Fibroblast of gingiva (primary cell): ENCODE measurements around the gene MAP3K7CL.
"Not testable (repeated sequence)": the region's sequence is repeated elsewhere in the genome, so short reads cannot be mapped to it uniquely, and the experiment has no call there.

Experiments
- DNase-seq: peaks from one replicate; pipeline ENCODE4 v3.0.0-alpha.2; 2011; ENCODE audit warnings: low read depth

Gene MAP3K7CL

DNA sequence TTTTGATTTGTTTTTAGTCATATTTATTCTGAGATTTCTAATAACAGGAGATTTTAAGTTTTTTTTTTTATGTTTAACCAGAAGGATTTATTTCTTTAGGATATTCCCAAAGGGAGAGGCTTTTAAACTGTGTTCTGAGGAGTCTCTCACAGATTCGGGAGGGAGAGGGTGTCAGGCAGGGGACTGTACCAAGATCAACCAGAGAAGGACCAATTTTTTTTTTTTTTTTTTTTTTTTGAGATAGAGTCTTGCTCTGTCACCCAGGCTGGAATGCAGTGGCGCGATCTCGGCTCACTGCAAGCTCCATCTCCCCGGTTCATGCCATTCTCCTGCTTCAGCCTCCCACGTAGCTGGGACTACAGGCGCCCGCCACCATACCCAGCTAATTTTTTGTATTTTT, 37.0 kb downstream of the MAP3K7CL start:
- DNase-seq, result not testable (repeated sequence)

DNA sequence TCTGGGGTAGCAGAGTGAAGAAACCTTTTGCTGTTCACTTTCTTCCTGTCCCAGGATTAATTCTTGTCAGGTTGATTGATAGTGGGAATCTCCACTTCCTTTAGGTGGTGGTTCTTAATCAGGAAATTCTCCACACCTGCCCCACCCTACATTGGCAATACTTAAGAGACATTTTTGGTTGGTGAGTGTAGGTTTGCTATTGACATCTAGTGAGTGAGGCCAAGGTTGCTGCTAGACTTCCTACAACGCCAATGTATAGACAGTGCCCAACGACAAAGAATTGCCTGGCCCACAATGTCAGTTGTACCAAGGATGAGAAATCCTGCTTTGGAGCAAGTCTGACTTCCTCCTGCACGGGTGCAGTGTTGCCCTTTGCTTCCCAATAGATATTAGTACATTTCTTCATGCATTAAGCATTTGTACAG, 38.5 kb downstream of the MAP3K7CL start:
- DNase-seq, result no peak

DNA sequence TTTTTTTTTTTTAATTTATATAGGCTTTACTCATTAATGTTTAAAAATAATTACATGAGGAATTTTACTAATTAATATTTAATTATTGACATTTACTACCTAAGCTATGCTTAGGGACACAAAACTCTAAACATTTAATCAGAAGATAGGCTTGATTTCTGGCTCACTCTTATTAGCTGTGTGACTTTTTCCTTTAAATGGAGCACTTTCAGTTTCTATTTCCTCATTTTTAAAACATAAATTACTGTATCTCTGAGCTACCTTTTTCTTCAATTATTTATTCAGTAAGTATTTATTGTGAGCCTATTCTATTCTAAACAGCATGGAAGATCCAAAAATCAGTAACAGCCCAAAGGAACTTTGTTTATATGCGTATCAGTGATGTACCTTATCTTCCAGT, 40.5 kb downstream of the MAP3K7CL start:
- no peak for DNase-seq

DNA sequence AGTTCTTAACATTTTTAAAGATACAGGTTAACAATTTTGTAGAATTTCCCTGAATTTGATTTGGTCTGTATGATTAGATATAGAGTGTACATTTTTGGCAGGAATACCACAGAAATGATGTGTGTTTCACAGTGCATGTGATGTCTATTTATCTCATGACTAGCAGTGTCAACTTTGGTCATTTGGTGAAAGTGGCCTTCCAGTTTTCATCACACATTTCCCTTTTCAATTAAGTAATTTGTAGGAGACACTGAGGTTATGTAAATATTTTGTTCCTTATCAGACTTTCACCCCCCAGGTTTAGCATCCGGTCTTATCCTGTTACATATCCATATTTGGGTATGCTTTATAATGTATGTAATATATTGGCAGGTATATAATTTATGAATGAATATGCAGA, 41.8 kb downstream of the MAP3K7CL start:
- no peak for DNase-seq

DNA sequence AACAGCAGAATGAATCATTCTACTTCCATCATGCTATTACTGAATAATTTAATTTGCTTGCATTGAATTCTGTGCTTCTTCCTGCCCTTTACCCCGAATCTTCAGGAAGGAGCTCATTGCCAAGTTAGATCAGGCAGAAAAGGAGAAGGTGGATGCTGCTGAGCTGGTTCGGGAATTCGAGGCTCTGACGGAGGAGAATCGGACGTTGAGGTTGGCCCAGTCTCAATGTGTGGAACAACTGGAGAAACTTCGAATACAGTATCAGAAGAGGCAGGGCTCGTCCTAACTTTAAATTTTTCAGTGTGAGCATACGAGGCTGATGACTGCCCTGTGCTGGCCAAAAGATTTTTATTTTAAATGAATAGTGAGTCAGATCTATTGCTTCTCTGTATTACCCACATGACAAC, 44.2 kb downstream of the MAP3K7CL start:
- peak; percentile 34 for DNase-seq

DNA sequence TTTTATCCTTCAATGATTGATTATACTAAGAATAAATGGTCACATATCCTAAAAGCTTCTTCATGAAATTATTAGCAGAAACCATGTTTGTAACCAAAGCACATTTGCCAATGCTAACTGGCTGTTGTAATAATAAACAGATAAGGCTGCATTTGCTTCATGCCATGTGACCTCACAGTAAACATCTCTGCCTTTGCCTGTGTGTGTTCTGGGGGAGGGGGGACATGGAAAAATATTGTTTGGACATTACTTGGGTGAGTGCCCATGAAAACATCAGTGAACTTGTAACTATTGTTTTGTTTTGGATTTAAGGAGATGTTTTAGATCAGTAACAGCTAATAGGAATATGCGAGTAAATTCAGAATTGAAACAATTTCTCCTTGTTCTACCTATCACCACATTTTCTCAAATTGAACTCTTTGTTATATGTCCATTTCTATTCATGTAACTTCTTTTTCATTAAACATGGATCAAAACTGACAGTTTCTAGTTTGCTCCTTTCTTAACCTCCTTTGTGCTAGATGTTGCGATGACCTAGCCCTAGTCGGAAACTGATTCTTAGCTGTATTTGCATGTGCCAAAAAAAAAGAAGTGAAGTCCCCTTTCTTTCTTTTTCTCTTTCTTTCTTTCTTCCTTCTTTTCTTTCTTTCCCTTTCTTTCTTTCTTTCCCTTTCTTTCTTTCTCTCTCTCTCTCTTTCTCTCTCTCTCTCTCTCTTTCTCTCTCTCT, 45.1 kb downstream of the MAP3K7CL start:
- DNase-seq, result peak; percentile 91

DNA sequence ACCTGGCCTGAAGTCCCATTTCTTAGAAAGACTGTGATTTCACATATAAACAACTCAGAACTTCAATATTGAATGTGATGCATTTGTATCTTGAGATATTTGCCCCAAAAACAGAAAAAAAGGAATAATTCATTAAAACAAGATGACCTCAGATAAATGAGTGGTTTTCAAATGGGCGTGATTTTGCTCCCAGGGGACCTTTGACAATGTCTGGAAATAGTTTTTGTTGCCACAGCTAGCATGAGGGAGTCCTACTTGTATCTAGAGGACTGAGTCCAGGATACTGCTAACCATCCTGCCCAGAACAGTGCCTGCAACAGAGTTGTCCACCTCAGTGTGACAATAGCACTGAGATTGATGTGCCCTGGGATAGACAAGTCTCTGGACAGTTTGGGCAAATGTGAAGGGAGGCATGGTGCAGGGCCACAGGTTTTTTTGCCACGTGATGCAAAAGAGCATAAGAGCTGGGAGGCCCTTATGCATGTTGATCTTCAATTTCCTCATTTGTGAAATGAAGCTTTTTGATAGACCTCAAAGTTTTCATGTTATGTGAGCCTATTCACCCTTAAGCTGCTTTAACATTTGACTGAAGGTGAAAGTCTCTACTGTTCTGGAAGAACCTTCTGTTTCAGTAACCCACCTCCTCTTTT, 46.2 kb downstream of the MAP3K7CL start:
- DNase-seq, result no peak

DNA sequence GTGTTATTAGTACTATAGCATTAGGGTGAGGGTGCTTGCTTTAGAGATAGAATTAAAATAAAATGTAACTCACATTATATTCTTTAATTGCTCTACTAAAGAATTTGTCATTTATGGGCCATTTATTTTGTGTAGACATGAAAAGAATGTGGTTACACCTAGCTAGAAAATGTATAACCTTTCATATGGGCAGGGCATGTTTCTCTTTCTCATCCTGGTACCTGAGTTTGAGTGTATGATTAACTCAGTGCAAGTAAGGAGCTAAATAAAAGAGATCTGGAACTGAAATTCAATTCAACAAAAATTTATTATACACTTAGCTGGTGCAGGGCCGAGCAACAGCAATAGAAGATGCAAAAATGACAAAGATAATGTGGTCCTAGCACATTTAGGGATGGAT, 47.4 kb downstream of the MAP3K7CL start:
- no peak for DNase-seq

DNA sequence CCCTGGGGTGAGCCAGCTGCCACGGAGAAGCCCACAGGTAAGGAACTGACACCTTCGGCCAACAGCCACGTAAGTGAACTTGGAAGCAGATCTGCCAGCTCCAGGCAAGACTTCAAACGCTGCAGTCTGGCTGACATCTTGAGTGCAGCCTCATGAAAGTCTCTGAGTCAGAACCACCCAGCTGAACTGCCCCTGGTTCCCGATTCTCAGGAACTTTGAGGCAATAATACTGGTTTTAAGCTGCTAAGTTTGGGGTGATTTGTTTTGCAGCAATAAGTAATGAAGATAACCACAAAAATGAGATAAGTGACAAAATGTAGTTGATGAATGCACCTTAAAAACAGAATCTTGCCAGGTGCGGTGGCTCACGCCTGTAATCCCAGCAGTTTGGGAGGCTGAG, 48.5 kb downstream of the MAP3K7CL start:
- DNase-seq, result no peak

DNA sequence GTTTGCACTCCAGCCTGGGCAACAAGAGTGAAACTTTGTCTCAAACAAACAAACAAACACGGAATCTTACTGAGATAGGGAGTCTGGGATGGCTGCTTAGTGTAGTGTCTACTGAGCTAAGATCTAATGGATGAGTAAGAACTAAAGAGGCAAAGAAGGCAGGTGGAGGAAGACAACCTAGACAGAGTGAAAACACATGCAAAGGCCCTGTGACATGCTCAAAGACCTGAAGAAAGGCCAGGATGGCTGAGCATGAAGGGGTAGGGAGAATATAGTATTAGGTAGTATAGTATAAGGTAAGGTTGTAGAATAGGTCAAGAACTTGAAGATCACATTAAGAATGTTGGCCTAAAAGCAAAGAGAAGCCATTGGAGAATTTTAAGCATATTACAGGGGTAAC, 49.1 kb downstream of the MAP3K7CL start:
- no peak for DNase-seq

DNA sequence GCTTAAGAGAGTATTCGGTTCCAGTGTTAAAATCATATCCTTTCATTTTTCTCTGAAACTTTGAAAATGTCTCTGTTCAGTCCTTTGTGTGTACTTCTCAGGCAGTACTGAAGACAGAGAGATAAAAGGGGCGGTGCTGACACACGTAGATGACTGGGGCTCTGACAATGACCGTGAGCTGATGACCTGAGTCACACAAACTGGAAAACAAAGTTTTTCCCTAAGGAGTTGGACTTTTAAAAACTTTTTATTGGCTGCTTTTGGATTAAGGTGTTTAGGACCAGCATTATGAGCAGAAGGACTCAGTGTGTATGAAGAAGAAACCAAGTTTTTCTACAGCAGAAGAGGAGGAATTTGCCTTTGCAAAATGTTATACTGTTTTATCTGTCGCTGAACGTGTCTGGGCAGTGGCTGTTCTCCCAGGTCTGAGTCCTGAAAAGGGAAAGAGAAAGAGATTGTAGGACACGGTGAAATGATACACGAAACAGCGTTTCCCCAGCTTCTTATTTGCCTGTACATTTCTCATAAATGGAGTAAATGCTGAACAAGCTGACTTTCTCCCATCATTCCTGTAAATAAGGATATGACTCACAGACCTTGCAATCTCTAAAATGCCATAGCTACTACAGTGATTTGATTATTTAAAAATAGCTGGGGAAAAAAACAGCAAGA, 51.5 kb downstream of the MAP3K7CL start:
- DNase-seq, result peak; percentile 89

DNA sequence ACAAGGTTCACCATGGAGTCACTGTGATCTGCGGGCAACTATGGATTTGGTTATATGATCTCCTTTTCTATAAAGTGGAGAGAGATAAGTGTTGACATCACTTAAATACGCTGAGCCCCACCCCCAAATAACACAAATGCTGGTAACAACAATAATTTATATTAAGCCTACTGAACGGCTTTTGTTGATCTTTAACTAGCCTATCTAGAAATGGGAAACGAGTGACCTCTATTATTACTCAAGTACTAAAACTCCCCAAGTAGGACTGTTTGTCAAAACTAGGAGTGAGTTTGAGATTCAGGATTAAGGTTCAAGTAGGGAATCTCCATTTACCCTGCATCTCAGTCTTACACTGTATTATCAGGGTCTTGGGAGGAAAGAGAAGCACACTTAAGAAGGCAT, 52.2 kb downstream of the MAP3K7CL start:
- no peak for DNase-seq

DNA sequence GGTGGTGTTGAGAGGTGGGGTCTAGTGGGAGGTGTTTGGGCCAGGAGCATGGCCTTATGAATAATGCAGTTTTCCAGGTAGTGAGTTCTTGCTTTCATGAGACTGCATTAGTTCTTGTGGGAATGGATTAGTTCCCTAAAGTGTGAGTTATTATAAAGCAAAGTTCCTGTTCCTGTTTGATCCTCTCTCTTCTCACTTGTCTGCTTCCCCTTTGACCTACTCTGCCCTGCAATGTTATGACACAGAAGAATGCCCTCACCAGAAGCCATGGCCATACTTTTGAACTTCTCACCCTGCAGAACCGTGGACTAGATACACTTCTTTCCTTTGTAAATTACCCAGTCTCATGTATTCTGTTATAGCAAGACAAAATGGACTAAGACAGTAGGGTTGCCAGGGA, 53.6 kb downstream of the MAP3K7CL start:
- DNase-seq, result no peak

DNA sequence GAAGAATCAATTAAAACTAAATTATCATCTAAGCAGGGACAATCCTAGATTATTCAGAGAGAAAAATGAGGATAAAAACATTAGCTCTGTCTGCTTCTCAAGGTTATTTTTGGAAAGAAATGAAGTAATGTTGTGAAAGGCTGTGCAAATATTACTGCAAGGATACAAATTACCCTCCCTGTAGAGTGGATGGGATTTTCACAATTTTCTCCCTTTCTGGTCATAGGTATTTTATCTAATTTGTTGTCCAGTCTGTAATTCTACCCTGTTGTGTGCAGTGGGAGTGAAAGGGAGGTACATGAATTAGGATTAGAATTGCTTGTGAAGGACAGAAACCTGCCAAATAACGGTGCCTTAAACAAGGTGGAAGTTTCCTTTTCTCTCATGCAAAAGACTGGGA, 54.7 kb downstream of the MAP3K7CL start:
- peak; percentile 32 for DNase-seq

DNA sequence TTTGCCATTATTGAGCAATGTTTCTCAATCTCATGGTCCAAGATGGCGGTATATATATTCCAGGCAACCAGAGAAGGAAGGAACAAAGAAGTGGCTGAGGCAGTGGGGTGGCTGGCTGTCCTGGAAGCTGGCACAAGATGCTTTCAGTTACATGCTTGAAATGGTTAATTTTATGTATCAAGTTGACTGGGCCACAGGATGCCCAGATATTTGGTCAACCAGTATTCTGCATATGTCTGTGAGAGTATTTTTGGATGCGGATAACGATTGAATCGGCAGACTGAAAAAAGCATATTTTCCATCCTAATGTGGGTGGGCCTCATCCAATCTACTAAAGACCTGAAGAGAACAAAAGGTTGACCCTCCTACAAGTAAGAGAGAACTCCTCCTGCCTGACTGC, 55.2 kb downstream of the MAP3K7CL start:
- DNase-seq, result no peak

DNA sequence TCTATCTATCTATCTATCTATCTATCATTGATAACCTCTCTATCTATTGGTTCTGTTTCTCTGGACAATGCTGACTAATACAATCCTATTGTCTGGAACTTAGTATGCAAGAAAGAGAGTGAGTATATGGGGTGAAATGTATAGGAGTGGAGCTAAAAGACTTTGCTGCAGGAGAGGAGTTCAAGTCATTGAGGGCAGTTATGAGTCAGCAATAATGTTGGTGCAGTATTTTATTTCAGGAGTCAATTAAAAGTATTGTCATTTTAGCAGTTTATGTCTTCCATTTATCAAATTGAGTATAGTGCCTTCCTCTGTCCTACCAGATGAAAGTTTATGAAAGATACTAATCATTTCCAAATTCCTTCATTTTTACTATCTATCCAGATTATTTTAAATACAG, 55.8 kb downstream of the MAP3K7CL start:
- no peak for DNase-seq

DNA sequence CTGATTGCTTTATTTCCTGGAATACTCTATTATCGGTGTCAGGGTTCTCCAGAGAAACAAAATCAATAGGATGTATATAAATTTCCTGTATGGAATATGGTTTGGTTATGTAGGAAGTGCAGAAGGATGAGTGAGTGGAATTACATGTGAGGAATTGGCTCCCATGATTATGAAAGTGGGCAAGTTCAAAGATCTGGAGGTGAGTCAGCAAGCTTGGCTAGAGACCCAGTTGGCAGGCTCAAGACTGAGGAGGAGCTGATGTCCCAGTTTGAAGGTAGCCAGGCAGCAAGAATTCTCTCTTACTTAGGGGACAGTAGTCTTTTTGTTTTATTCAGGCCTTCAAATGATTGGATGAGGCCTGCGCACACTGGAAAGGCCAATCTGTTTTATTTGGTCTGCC, 57.5 kb downstream of the MAP3K7CL start:
- peak; percentile 89 for DNase-seq

DNA sequence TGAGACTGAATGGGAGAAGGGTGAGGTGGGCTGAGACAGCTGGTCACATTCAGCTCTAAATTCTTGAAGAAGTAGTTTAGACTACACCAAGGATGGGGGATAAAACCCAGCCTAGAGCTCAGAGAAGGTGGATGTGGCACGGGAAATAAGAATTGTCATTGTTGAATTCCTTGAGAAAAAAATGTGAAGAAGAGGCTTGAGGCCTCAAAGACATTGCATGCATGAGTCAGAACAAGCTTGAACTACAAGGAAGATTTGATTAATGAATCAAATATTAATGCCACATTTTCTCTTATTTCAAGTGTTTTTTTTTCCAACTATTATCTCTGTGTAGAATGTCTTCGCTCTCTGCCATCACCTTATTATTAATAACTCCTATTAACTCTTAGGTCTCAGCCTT, 58.9 kb downstream of the MAP3K7CL start:
- no peak for DNase-seq

DNA sequence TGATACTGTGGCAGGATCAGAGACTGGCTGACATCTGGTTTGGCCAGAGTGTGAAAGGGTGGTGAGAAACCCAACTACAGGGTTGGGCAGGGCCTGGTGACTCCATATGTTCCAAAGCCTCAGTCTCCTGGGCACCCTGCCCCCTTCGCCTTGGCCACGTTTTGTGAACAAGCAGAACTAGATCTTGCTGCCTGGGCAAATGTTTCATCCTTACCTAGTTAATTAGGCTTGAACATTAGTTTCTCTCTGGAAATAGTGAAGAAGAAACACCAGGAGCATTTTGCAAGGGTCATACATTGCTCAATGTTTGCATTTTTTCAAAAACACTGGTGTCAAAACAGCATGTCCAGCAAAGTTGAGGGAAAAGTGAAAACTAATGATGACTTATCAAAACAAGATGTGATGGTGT, 60.5 kb downstream of the MAP3K7CL start:
- peak; percentile 90 for DNase-seq

DNA sequence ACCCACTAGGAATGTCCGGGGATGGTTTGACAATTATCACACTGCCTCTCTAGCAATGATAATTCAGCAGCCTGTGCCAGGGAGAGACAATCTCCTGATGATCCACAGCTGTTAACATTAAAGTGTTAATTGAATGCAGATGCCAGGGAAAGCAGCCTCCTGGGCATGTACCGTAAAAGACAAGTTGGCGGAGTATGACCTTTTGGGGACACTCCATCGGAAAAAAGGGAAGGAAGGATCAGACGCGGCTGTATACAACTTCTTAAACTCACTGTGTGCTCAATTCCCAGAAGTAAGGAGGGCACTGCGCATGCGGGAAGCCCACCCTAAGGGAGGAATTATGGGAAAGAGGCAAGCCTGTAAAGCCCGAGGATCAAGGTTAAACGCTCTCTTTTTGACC, 62.6 kb downstream of the MAP3K7CL start:
- peak; percentile 54 for DNase-seq

DNA sequence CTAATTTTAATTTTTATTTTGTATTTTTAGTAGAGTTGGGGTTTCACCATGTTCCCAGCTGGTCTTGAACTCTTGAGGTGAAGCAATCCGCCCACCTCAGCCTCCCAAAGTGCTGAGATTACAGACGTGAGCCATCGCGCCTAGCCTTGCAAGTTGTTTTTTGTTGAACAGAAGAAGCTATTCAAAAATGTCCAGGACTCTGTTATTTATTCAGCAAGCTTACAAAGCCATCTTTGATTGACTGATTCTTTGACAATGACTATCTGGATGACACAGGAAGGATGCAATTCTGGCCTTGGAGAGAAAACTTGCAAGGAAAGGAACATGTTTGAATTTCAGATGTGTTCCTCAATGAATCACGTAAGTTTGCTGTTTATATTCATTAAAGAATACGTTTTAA, 63.5 kb downstream of the MAP3K7CL start:
- DNase-seq, result no peak

DNA sequence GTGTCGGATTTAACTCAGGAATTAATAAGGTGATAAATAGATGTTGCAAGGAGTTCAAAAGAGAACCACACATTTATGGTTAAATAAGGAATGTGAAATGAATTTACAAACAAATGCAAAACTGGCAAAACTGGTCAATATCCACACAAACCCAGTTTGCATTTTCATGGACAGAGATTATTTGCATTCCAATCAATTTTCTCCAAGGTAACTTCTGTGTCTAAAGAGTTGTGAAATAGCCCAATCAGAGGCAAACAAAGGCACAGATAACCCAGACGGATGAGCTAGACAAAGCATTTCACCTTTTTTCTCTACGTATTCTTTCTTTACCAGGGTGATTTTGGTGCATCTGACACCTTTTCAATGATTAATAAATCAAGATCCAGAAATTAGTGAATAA, 63.9 kb downstream of the MAP3K7CL start:
- no peak for DNase-seq

DNA sequence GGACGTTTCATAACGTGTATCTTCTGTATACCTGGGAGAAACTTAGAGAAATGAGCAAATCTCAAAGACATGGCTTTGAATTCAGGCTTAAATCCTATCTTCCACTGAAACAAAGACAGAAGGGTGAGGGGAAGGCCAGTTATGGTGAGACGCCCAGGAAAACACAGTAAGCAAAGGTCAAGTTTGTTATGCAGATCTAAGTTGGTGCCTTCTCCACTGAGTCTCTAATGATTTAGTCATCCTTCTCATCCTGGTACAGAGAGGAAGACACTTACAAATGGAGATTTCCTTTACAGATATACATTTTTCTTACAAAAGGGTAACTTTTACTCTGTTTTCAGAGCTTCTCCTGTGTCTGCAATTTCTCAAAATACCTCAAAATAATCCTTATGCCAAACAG, 64.4 kb downstream of the MAP3K7CL start:
- DNase-seq, result no peak
